Right atrium auricular region (tissue), 2 donors: Measurements from ENCODE around the gene KCTD19. TPM values are rescaled to one million over a fixed set of nuclear protein-coding genes. Genes with fewer than 3 reads are reported as not detected.

ENCODE experiments used
- DNase-seq: peaks from one replicate; pipeline ENCODE4 v3.0.0-alpha.2; 2019; ENCODE audit warnings: low spot score
- H3K27ac ChIP-seq, 2 donors: fragments of 200-600 bp; sonication (generic); 1 replicate in 1 of 2; 2 replicates in 1 of 2; pipeline ENCODE4 v1.5.1; 2016 to 2019
- H3K27me3 ChIP-seq, 2 donors: fragments of 200-600 bp; sonication (generic); one replicate each; pipeline versions ENCODE4 v1.5.1 to v1.6.0; 2017 to 2019
- H3K36me3 ChIP-seq: fragments of 200-600 bp; sonication (generic); one replicate; pipeline ENCODE4 v1.5.1; 2016
- H3K4me1 ChIP-seq, 2 donors: fragments of 200-600 bp; sonication (generic); one replicate each; pipeline versions ENCODE4 v1.5.1 to v1.6.0; 2017 to 2019
- H3K4me3 ChIP-seq, 2 donors: fragments of 200-600 bp; sonication (generic); 1 replicate in 1 of 2; 2 replicates in 1 of 2; pipeline ENCODE4 v1.5.1; 2017 to 2019; ENCODE audit warnings: mild to moderate bottlenecking in 1 of 2, moderate library complexity in 1 of 2
- H3K9me3 ChIP-seq, 2 donors: fragments of 200-600 bp; sonication (generic); one replicate each; pipeline ENCODE4 v1.5.1; 2019
- CTCF ChIP-seq, 2 donors: fragments of 200-600 bp; sonication (generic); IDR thresholded peaks; one replicate each; pipeline ENCODE4 v1.5.1; 2019; ENCODE audit warnings: antibody characterized with exemption in 2 of 2
- total RNA-seq, 2 donors: library from RNA; depleted of rRNA; stranded (reverse); fragments of >200 nt; gene quantifications; one replicate each; pipeline ENCODE4 v1.1.0, GENCODE V29; 2016

The KCTD19 gene
- total RNA-seq, 2 donors from 2014 or later: 0.08 TPM; not detected in 1

- Histone ChIP-seq H3K4me1 (peaks cover 0 to 36% of the 10 kb centered on the region in 2 donors), H3K36me3 (no peaks in the 10 kb centered on the region), H3K4me3 (no peak overlapping the region), H3K27me3 (no peaks in the 10 kb centered on the region), H3K9me3 (no peaks in the 10 kb centered on the region), H3K27ac (no peak overlapping the region)
- DNase-seq: no peak
- TF ChIP-seq CTCF (IDR thresholded peaks at IDR 0.05): no peak
These were observed 76.6 kb downstream of the KCTD19 start for GRCh38 chr16:67250045-67250327.

GRCh38 chr16:67249178-67250044, 77.1 kb downstream of the KCTD19 start:
- peak overlapping the region; percentile 53 to 95 for H3K27ac ChIP-seq
- no peaks in the 10 kb centered on the region for H3K9me3 ChIP-seq
- DNase-seq: no peak
- peak overlapping the region; percentile 45 to 94 for H3K4me3 ChIP-seq
- TF ChIP-seq CTCF (IDR thresholded peaks at IDR 0.05): no peak
- H3K4me1 ChIP-seq: peaks cover 0 to 42% of the 10 kb centered on the region in 2 donors
- no peaks in the 10 kb centered on the region for H3K36me3 ChIP-seq
- H3K27me3 ChIP-seq: no peaks in the 10 kb centered on the region

GRCh38 chr16:67248401-67249177, 78.0 kb downstream of the KCTD19 start, which contains the start of gene SLC9A5:
TSS of gene SLC9A5 (plus strand) at chr16:67248979. CDS start at chr16:67249015, 36 bp downstream.
- H3K4me3 ChIP-seq: peak within 1 kb of the TSS; percentile 45 to 94
- H3K4me1 ChIP-seq: peaks cover 0 to 50% of the 10 kb centered on the region in 2 donors
- H3K27ac ChIP-seq: peak within 1 kb of the TSS; percentile 94 to 95
- TF ChIP-seq CTCF (IDR thresholded peaks at IDR 0.05): peak; percentile 18 to 34
- DNase-seq: no peak
- H3K9me3 ChIP-seq: no peaks in the 10 kb centered on the region
- no peaks in the 10 kb centered on the region for H3K27me3 ChIP-seq
- no peaks in the 10 kb centered on the region for H3K36me3 ChIP-seq

- H3K4me3 ChIP-seq: peak overlapping the region; percentile 45 to 94
- peaks cover 0 to 56% of the 10 kb centered on the region in 2 donors for H3K4me1 ChIP-seq
- no peak for DNase-seq
- TF ChIP-seq CTCF (IDR thresholded peaks at IDR 0.05): no peak
- no peaks in the 10 kb centered on the region for H3K36me3 ChIP-seq
- H3K9me3 ChIP-seq: no peaks in the 10 kb centered on the region
- peak overlapping the region; percentile 94 to 95 for H3K27ac ChIP-seq
- H3K27me3 ChIP-seq: no peaks in the 10 kb centered on the region
These were observed 78.5 kb downstream of the KCTD19 start for GRCh38 chr16:67248073-67248400.

- H3K4me3 ChIP-seq: peak within 1 kb of the TSS; percentile 83 to 94
- no peaks in the 10 kb centered on the region for H3K27me3 ChIP-seq
- no peak for TF ChIP-seq CTCF (IDR thresholded peaks at IDR 0.05)
- no peaks in the 10 kb centered on the region for H3K36me3 ChIP-seq
- peaks cover 0 to 62% of the 10 kb centered on the region in 2 donors for H3K4me1 ChIP-seq
- peak within 1 kb of the TSS; percentile 94 to 95 for H3K27ac ChIP-seq
- peak; percentile 98 for DNase-seq
- no peaks in the 10 kb centered on the region for H3K9me3 ChIP-seq
These were observed 79.1 kb downstream of the KCTD19 start, which contains the start of gene FHOD1 for GRCh38 chr16:67247192-67248072. TSS of gene FHOD1 (minus strand) at chr16:67247481. CDS start at chr16:67247410, 71 bp downstream.
